Measurements from ENCODE around the gene PPTC7.

GRCh38 chr12:110505332-110505731 is 77.8 kb downstream of the PPTC7 start:
- no peak for TF ChIP-seq POLR2A (IDR thresholded peaks at IDR 0.05)
- TF ChIP-seq, protein P1, sequence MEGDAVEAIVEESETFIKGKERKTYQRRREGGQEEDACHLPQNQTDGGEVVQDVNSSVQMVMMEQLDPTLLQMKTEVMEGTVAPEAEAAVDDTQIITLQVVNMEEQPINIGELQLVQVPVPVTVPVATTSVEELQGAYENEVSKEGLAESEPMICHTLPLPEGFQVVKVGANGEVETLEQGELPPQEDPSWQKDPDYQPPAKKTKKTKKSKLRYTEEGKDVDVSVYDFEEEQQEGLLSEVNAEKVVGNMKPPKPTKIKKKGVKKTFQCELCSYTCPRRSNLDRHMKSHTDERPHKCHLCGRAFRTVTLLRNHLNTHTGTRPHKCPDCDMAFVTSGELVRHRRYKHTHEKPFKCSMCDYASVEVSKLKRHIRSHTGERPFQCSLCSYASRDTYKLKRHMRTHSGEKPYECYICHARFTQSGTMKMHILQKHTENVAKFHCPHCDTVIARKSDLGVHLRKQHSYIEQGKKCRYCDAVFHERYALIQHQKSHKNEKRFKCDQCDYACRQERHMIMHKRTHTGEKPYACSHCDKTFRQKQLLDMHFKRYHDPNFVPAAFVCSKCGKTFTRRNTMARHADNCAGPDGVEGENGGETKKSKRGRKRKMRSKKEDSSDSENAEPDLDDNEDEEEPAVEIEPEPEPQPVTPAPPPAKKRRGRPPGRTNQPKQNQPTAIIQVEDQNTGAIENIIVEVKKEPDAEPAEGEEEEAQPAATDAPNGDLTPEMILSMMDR (IDR thresholded peaks at IDR 0.05 in 4 of 5, conservative IDR thresholded peaks at IDR 0.05 in 1 of 5) = no peak
